LNCaP clone FGC (cell line): ENCODE measurements around the gene SLC24A3.

Experiments used
- DNase-seq: peaks from one replicate; pipeline ENCODE4 v3.0.0-alpha.2; 2011; ENCODE audit warnings: low read depth
- H3K4me3 ChIP-seq: 2 replicates; pipeline ENCODE4 v1.5.1; 2011; ENCODE audit warnings: mild to moderate bottlenecking, low read depth, low read length, control low read depth
- CTCF ChIP-seq: IDR thresholded peaks from 2 replicates; pipeline ENCODE4 v1.5.1; 2012; ENCODE audit warnings: mild to moderate bottlenecking; ENCODE audit not compliant: control insufficient read depth, insufficient read depth; ENCODE audit errors: extremely low read depth

The SLC24A3 gene

DNA sequence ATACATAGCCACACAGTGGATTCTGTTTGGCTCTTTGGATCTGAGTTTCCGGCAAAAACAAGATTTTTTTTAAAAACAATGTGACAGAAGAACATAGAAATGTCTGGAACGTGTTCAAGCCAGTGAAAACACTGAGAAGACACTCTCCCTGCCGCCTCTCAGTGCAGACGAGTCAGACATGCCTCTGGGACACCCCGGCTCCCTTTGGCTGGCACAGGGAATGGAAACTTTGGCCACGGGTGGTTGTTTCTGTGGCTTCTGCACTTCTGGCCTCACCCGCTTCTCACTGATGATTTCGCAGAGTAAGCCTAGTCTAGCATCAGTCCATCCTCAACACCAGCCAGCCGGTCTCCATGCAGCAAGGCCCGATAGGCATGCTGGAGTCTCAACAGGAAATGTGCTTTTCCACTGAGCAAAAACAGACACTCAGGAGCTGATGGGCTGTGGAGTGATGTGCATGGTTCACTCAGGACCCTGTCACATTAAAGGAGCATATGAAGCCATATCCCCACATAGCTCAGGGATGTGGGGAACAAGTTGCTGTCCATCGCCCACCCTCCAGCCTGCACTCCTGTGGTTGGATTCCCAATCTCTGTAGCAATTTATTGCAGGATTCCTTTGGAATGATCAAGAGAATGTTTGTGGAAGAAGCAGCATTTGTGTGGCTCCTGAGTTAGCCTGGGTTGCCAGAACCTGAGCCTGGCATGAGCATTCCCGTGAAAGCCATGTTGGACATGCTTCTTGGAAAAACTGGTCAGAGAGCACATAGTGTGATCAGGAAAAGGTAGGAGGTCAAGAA lies 283.7 kb downstream of the SLC24A3 start:
- no peak overlapping the region for H3K4me3 ChIP-seq
- no peak for DNase-seq
- no peak for TF ChIP-seq CTCF

- H3K4me3 ChIP-seq, result no peak overlapping the region
- TF ChIP-seq CTCF, result no peak
- no peak for DNase-seq
Observed at GRCh38 chr20:19497064-19497463, 284.6 kb downstream of the SLC24A3 start.

DNA sequence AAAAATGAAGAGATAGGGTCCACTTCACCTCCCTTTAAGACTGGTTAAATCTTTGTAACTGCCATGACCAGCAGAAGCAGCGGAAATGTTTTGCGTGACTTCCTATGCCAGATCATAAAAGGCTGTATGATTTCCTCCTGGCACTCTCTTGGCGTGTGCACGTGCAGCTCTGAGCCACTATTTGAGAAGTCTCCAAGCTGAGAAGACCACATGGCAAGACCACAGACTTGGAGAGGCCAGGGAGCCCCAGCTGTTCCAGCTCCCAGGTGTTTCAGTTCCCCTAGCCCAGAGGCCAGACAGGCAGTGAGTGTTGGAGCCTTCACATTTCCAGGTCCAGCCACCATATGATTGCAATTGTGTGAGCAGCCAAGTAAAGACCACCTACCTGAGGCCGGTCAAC lies 286.3 kb downstream of the SLC24A3 start:
- TF ChIP-seq CTCF, result no peak
- no peak for DNase-seq
- H3K4me3 ChIP-seq, result no peak overlapping the region

GRCh38 chr20:19501476-19502115 lies 289.2 kb downstream of the SLC24A3 start:
- H3K4me3 ChIP-seq, result no peak overlapping the region
- no peak for TF ChIP-seq CTCF
- no peak for DNase-seq

DNA sequence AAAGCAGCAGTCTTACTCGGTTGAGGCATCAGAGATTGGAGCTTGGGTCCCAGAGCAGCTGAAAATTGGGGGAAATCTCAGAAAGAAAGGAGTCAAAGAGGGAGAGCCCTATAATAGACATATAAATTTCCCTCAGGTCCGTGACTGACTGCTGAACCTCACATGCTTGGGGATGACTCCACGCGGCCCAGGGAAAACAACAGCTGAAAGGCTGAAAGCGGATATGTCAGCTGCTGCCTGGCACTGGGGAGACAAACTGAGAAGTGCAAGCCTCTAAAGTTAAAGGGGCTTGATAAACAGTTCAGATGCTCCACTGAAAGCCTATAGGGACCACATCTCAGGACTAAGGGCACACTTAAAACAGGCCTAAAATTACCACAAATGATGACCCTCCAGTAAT lies 289.7 kb downstream of the SLC24A3 start:
- no peak overlapping the region for H3K4me3 ChIP-seq
- DNase-seq, result no peak
- TF ChIP-seq CTCF, result no peak

GRCh38 chr20:19504251-19504650 lies 291.8 kb downstream of the SLC24A3 start:
- no peak for TF ChIP-seq CTCF
- DNase-seq, result no peak
- H3K4me3 ChIP-seq, result no peak overlapping the region

- no peak overlapping the region for H3K4me3 ChIP-seq
- DNase-seq, result no peak
- no peak for TF ChIP-seq CTCF
Observed at GRCh38 chr20:19506021-19506420, 293.6 kb downstream of the SLC24A3 start.
